K562 (cell line): ENCODE data around the gene NDUFA6. TPM values are rescaled to one million over a fixed set of nuclear protein-coding genes. Genes with fewer than 3 reads are reported as not detected.
A peak's percentile ranks its signal among the peaks of the same experiment; 100 is the strongest.

Source experiments
- CREB1 ChIP-seq, 2 experiments: sonication (generic) in 1 of 2; formaldehyde crosslinking in 1 of 2; IDR thresholded peaks; 2 replicates each; pipeline versions ENCODE4 v1.6.1 to v1.8.0; 2012 to 2022; ENCODE audit warnings: inconsistent platforms in 1 of 2, mild to moderate bottlenecking in 1 of 2, missing genetic modification reagents in 1 of 2, moderate library complexity in 1 of 2
- FOXK2 ChIP-seq, 2 experiments: fragments of 450-650 bp; IDR thresholded peaks in 1 of 2; conservative IDR thresholded peaks in 1 of 2; 2 replicates each; pipeline ENCODE4 v1.6.1; 2016; ENCODE audit warnings: low read depth in 2 of 2, mild to moderate bottlenecking in 1 of 2
- FOXM1 ChIP-seq, 2 experiments: fragments of 450-650 bp in 1 of 2; sonication (generic) in 1 of 2; formaldehyde crosslinking in 1 of 2; IDR thresholded peaks; 2 replicates each; pipeline versions ENCODE4 v1.6.1 to v1.9.0; 2017 to 2022; ENCODE audit warnings: low read depth in 2 of 2, mild to moderate bottlenecking in 2 of 2, missing genetic modification reagents in 1 of 2, moderate library complexity in 1 of 2
- GATAD2A ChIP-seq: fragments of 450-650 bp; IDR thresholded peaks from 2 replicates; pipeline ENCODE4 v1.6.1; 2017
- HES1 ChIP-seq: fragments of 450-650 bp; IDR thresholded peaks from 2 replicates; pipeline ENCODE4 v1.6.1; 2016; ENCODE audit warnings: low read depth, mild to moderate bottlenecking, moderate library complexity
- HMGXB4 ChIP-seq: sonication (generic); formaldehyde crosslinking; IDR thresholded peaks from 2 replicates; pipeline ENCODE4 v1.8.1; 2023; ENCODE audit warnings: mild to moderate bottlenecking, missing genetic modification reagents
- HOMEZ ChIP-seq: fragments of 250-450 bp; sonication (Bioruptor Pico); IDR thresholded peaks from 2 replicates; pipeline ENCODE4 v1.4.0; 2020; ENCODE audit warnings: mild to moderate bottlenecking, moderate library complexity
- ILF3 ChIP-seq: fragments of 450-650 bp; IDR thresholded peaks from 2 replicates; pipeline ENCODE4 v1.6.1; 2018; ENCODE audit warnings: antibody characterized with exemption, mild to moderate bottlenecking, moderate library complexity, borderline replicate concordance
- MECOM ChIP-seq: fragments of 250-450 bp; sonication (Bioruptor Pico); IDR thresholded peaks from 2 replicates; pipeline ENCODE4 v1.8.0; 2022; ENCODE audit warnings: inconsistent platforms
- NCOA2 ChIP-seq, 2 experiments: fragments of 450-650 bp; IDR thresholded peaks; 2 replicates each; pipeline ENCODE4 v1.6.1; 2018; ENCODE audit warnings: mild to moderate bottlenecking in 2 of 2, moderate library complexity in 1 of 2; ENCODE audit not compliant: partially characterized antibody in 2 of 2
- PCBP1 ChIP-seq: fragments of 200-400 bp; formaldehyde crosslinking; IDR thresholded peaks from 2 replicates; pipeline ENCODE4 v1.6.1; 2018; ENCODE audit warnings: mild to moderate bottlenecking, low read depth, low read length; ENCODE audit not compliant: poor library complexity, severe bottlenecking
- PCBP2 ChIP-seq: fragments of 200-400 bp; formaldehyde crosslinking; IDR thresholded peaks from 2 replicates; pipeline ENCODE4 v1.6.1; 2018; ENCODE audit warnings: low read length, low read depth, mild to moderate bottlenecking, moderate library complexity; ENCODE audit not compliant: poor library complexity, severe bottlenecking
- PTTG1 ChIP-seq: fragments of 450-650 bp; IDR thresholded peaks from 2 replicates; pipeline ENCODE4 v1.6.1; 2016; ENCODE audit warnings: low read depth, mild to moderate bottlenecking, missing genetic modification characterization, missing compliant biosample characterization
- SIN3A ChIP-seq, 2 experiments: fragments of 150-350 bp in 1 of 2; IDR thresholded peaks; 2 replicates each; pipeline ENCODE4 v1.6.1; 2011 to 2016; ENCODE audit warnings: borderline replicate concordance in 2 of 2, low read depth in 2 of 2, low read length in 2 of 2, mild to moderate bottlenecking in 2 of 2, moderate library complexity in 2 of 2; ENCODE audit not compliant: control insufficient read depth in 1 of 2
- TRIM24 ChIP-seq, 2 experiments: fragments of 450-650 bp; IDR thresholded peaks; 2 replicates each; pipeline ENCODE4 v1.6.1; 2016
- USF1 ChIP-seq: sonication (generic); formaldehyde crosslinking; IDR thresholded peaks from 2 replicates; pipeline ENCODE4 v1.9.0; 2022; ENCODE audit warnings: mild to moderate bottlenecking, missing genetic modification reagents
- XRCC3 ChIP-seq: fragments of 450-650 bp; IDR thresholded peaks from 2 replicates; pipeline ENCODE4 v1.6.1; 2017; ENCODE audit warnings: mild to moderate bottlenecking, moderate library complexity
- ZNF23 ChIP-seq: fragments of 250-450 bp; sonication (Bioruptor Pico); IDR thresholded peaks from 2 replicates; pipeline ENCODE4 v1.4.0; 2020; ENCODE audit warnings: mild to moderate bottlenecking
- ZNF436 ChIP-seq: fragments of 250-450, 450-650 bp; sonication (Bioruptor Pico); formaldehyde crosslinking; IDR thresholded peaks from 2 replicates; pipeline ENCODE4 v1.7.0; 2020; ENCODE audit warnings: mild to moderate bottlenecking
- ZNF445 ChIP-seq: fragments of 250-450 bp; sonication (Bioruptor Pico); IDR thresholded peaks from 2 replicates; pipeline ENCODE4 v1.4.0; 2020; ENCODE audit warnings: low read depth, mild to moderate bottlenecking, moderate library complexity
- ZNF764 ChIP-seq: fragments of 250-450 bp; sonication (Bioruptor Pico); IDR thresholded peaks from 2 replicates; pipeline ENCODE4 v1.4.0; 2020; ENCODE audit warnings: low read depth, mild to moderate bottlenecking, moderate library complexity
- ZNF780A ChIP-seq: fragments of 250-450 bp; sonication (Bioruptor Pico); IDR thresholded peaks from 2 replicates; pipeline ENCODE4 v1.5.0; 2021; ENCODE audit warnings: mild to moderate bottlenecking
- polyA plus RNA-seq, 8 experiments: library from polyadenylated mRNA; depleted of rRNA in 4 of 8; stranded (reverse) in 5 of 8; unstranded in 3 of 8; fragments of >200 nt; fragmentation: Nextera tagmentation in 2 of 8; fragmentation: Illumina TruSeq in 1 of 8; extraction: Ambion mirVana in 2 of 8; extraction: Trizol in 1 of 8; gene quantifications; 2 replicates each; pipeline versions ENCODE4 v1.2.1 to v1.2.3, GENCODE V29; 2011 to 2014; ENCODE audit warnings: inconsistent platforms in 1 of 8, missing spikeins in 1 of 8
- total RNA-seq, 7 experiments: library from RNA; depleted of rRNA in 6 of 7; stranded (reverse); fragments of >200 nt in 6 of 7; fragmentation: Illumina TruSeq in 2 of 7; extraction: Trizol in 2 of 7; gene quantifications; 2 replicates each; pipeline versions ENCODE4 v1.2.1 to v1.2.3, GENCODE V29; 2011 to 2021; ENCODE audit warnings: low replicate concordance in 1 of 7

Gene NDUFA6
- total and polyA plus RNA-seq, 9 of the 15 experiments (the other 6 are each of a cell fraction or from before 2014, with no cell fraction given), result 90.0 to 474 (median 128) TPM

GRCh38 chr22:42070517-42071422, 19.8 kb downstream of the NDUFA6 start, which contains the start of gene NAGA (continued):
- TF ChIP-seq HES1 (0 out of 2 replicates have a peak, but pooled peaks have one; percentile 51), XRCC3 (no peak), PCBP1 (no peak), ZNF445 (no peak), HMGXB4 (CRISPR knock-in tag) (no peak), MECOM (no peak), HOMEZ (CRISPR knock-in tag) (no peak), CREB1 (IDR thresholded peaks at IDR 0.05) (no peak), CREB1 (CRISPR knock-in tag; IDR thresholded peaks at IDR 0.05) (no peak), ZNF436 (CRISPR knock-in tag) (no peak), FOXM1 (IDR thresholded peaks at IDR 0.05; ENCODE audit: low read depth) (no peak), FOXM1 (CRISPR knock-in tag; IDR thresholded peaks at IDR 0.05; ENCODE audit: low read depth) (no peak), USF1 (CRISPR knock-in tag) (no peak), ZNF780A (CRISPR knock-in tag) (no peak), NCOA2 (IDR thresholded peaks at IDR 0.05; ENCODE audit: partially characterized antibody in 2 of 2) (no peak), GATAD2A (peak; percentile 76; the same call in 1 of the 2 replicates), PCBP2 (no peak), TRIM24 (IDR thresholded peaks at IDR 0.05) (no peak), ZNF23 (CRISPR knock-in tag) (no peak), ZNF764 (CRISPR knock-in tag) (no peak), SIN3A (IDR thresholded peaks at IDR 0.05; ENCODE audit: borderline replicate concordance in 2 of 2, control insufficient read depth in 1 of 2, low read depth in 2 of 2, low read length in 2 of 2) (peak; percentile 26 to 47; a peak in 1 of 4 replicates), PTTG1 (tag) (no peak), FOXK2 (conservative IDR thresholded peaks at IDR 0.05 in 1 of 2, IDR thresholded peaks at IDR 0.05 in 1 of 2; ENCODE audit: low read depth in 2 of 2) (no peak), ILF3 (no peak)
